GM12891 (cell line): ENCODE data around the gene SPRED1.

ENCODE experiments used
- POLR2A ChIP-seq: IDR thresholded peaks from 2 replicates; pipeline ENCODE4 v1.6.1; 2011; ENCODE audit warnings: low read depth, low read length, control low read depth
- POLR2AphosphoS5 ChIP-seq: IDR thresholded peaks from 2 replicates; pipeline ENCODE4 v1.6.1; 2011; ENCODE audit warnings: low read depth, low read length, control low read depth
- TAF1 ChIP-seq: IDR thresholded peaks from 2 replicates; pipeline ENCODE4 v1.6.1; 2011; ENCODE audit warnings: low read depth, low read length, control low read depth

DNA sequence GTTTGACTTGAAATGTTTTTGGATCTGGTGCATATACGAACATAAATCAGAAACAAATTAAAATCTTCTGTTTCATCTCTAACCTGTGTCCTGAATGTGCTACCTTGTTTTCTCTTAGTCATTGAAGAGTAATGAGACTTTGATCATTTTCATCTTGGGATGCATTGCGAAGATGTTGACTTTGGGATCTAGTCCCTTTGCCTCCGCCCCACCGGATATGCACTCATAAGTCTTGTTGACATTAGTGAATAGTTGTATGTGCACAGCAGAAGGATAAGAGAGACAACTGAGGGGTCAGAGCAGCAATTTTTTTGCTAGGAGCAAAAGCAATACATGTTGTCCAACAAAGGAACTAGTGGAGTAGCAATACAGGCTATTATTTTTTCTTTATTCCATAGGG lies 35.9 kb upstream of the SPRED1 start:
- TF ChIP-seq TAF1 (no peak), POLR2A (no peak), POLR2AphosphoS5 (no peak)
